Kasumi-1 (cell line): ENCODE results near the gene TSC22D1.
"Not testable (repeated sequence)": the region's sequence is repeated elsewhere in the genome, so short reads cannot be mapped to it uniquely, and the experiment has no call there.

Experiments
- DNase-seq, 2 experiments: peaks; one replicate each; lab custom pipeline; 2025; lab: John Stamatoyannopoulos, UW

TSC22D1 gene

GRCh38 chr13:44573071-44573470 lies 3.1 kb downstream of the TSC22D1 start:
- DNase-seq: no peak

- no peak for DNase-seq
Measured at GRCh38 chr13:44566601-44567000, 9.5 kb downstream of the TSC22D1 start.

GRCh38 chr13:44565881-44566280 lies 10.2 kb downstream of the TSC22D1 start:
- DNase-seq: no peak

GRCh38 chr13:44564936-44565335 lies 11.2 kb downstream of the TSC22D1 start:
- no peak for DNase-seq

- not testable (repeated sequence) for DNase-seq
Measured at GRCh38 chr13:44562853-44563252, 13.3 kb downstream of the TSC22D1 start.

- DNase-seq: no peak
Measured at GRCh38 chr13:44561351-44561750, 14.8 kb downstream of the TSC22D1 start.

GRCh38 chr13:44557986-44558385 lies 18.1 kb downstream of the TSC22D1 start:
- no peak for DNase-seq

- no peak for DNase-seq
Measured at GRCh38 chr13:44555207-44555606, 20.9 kb downstream of the TSC22D1 start.

GRCh38 chr13:44549476-44549875 lies 26.7 kb downstream of the TSC22D1 start:
- DNase-seq: no peak

GRCh38 chr13:44546164-44546563 lies 30.0 kb downstream of the TSC22D1 start:
- no peak for DNase-seq

- DNase-seq: no peak
Measured at GRCh38 chr13:44543369-44543768, 32.8 kb downstream of the TSC22D1 start.

GRCh38 chr13:44542361-44542760 lies 33.8 kb downstream of the TSC22D1 start:
- no peak for DNase-seq

GRCh38 chr13:44541601-44542000 lies 34.5 kb downstream of the TSC22D1 start:
- DNase-seq: no peak

- DNase-seq: no peak
Measured at GRCh38 chr13:44540761-44541434, 35.2 kb downstream of the TSC22D1 start.

GRCh38 chr13:44537248-44537647 lies 38.9 kb downstream of the TSC22D1 start:
- no peak for DNase-seq

- DNase-seq: no peak
Measured at GRCh38 chr13:44523146-44524015, 52.7 kb downstream of the TSC22D1 start.

GRCh38 chr13:44519642-44520041 lies 56.5 kb downstream of the TSC22D1 start:
- DNase-seq: no peak

GRCh38 chr13:44516771-44517170 lies 59.4 kb downstream of the TSC22D1 start:
- DNase-seq: no peak

- no peak for DNase-seq
Measured at GRCh38 chr13:44514278-44514677, 61.9 kb downstream of the TSC22D1 start.

- DNase-seq: not testable (repeated sequence)
Measured at GRCh38 chr13:44509853-44510252, 66.3 kb downstream of the TSC22D1 start.

- DNase-seq: no peak
Measured at GRCh38 chr13:44508562-44509077, 67.5 kb downstream of the TSC22D1 start.

- DNase-seq: no peak
Measured at GRCh38 chr13:44507639-44508038, 68.5 kb downstream of the TSC22D1 start.

GRCh38 chr13:44506719-44507118 lies 69.4 kb downstream of the TSC22D1 start:
- no peak for DNase-seq
